Measurements from ENCODE around the gene TBC1D9B.

- no peak for TF ChIP-seq CTCF (IDR thresholded peaks at IDR 0.05)
- TF ChIP-seq POLR2A (IDR thresholded peaks at IDR 0.05), result no peak
Observed at GRCh38 chr5:179823937-179824744, 83.6 kb downstream of the TBC1D9B start.
